Skin of body (tissue), 3 donors: ENCODE results near the gene OR2L3. TPM values are rescaled to one million over a fixed set of nuclear protein-coding genes. Genes with fewer than 3 reads are reported as not detected.
"Not testable (repeated sequence)": the region's sequence is repeated elsewhere in the genome, so short reads cannot be mapped to it uniquely, and the experiment has no call there.

ENCODE experiments used
- DNase-seq: peaks from one replicate; lab custom pipeline; 2025; lab: John Stamatoyannopoulos, UW
- small RNA-seq: library from RNA; depleted of rRNA; stranded (forward); fragments of <200 nt; gene quantifications from one replicate; pipeline ENCODE3, GENCODE V24; 2014; ENCODE audit warnings: low replicate concordance
- total RNA-seq: library from RNA; depleted of rRNA; stranded (reverse); fragments of >200 nt; gene quantifications from one replicate; pipeline ENCODE4 v1.2.3, GENCODE V29; 2014

Gene OR2L3
- total RNA-seq, result not detected

DNA sequence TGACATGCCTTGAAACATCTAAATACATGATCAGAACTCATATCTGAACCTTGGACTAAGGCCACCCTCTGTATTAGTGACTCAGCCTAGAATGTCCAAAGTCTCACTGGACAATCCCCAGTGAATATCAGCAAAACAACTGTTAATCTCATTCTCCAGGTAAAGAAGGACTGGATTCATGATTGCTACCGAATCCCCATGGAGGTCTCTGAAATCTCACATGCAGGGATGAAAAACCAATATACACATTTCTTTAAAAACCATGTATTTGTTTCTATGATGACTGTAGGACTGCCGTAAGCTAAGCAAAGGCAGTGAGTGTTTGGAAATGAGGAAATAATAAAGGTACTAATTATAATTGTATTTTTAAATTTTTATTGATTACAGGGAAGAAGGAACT lies at the start of gene OR2L3:
TSS of gene OR2L3 (plus strand) at position 301 of the 400 bp plus-strand sequence. CDS start 13,846 bp downstream, outside the sequence.
- DNase-seq, result no peak

- no peak for DNase-seq
Measured at GRCh38 chr1:247998811-247999210, 47.8 kb upstream of the OR2L3 start.

- DNase-seq, result no peak
Measured at GRCh38 chr1:248000169-248000568, 46.5 kb upstream of the OR2L3 start.

DNA sequence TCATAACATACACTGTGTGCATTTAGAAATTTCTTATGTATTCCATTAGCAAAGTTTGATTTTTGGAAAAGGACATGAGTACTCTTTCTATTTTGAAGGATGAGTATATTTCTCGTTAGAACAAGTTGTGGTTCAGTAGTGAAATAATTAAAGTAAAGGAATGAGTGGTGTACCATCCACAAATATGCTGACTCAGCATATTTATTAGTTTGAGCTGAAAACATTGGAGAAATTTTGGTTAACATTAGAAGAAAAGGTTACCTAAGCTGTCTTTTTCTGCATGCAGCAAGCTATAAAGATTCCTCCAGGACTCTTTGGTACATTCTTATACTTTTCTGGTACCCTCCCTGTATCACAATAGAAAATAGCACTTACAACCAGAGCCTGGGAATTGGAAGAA lies 38.9 kb upstream of the OR2L3 start:
- no peak for DNase-seq

GRCh38 chr1:248009681-248010080 lies 37.0 kb upstream of the OR2L3 start:
- no peak for DNase-seq

- DNase-seq, result no peak
Measured at GRCh38 chr1:248013229-248013710, 33.4 kb upstream of the OR2L3 start, which contains the start of gene OR2L5. Gene OR2L5, plus strand, starts transcription at chr1:248013660. Its CDS starts 8,288 bp downstream, at chr1:248021948.

GRCh38 chr1:248015803-248016202 lies 30.8 kb upstream of the OR2L3 start:
- DNase-seq, result no peak

GRCh38 chr1:248029770-248030169 lies 16.9 kb upstream of the OR2L3 start, which contains the start of gene OR2L2:
Gene OR2L2, plus strand, starts transcription at chr1:248030070. Its CDS starts 8,198 bp downstream, at chr1:248038268.
- DNase-seq, result no peak

DNA sequence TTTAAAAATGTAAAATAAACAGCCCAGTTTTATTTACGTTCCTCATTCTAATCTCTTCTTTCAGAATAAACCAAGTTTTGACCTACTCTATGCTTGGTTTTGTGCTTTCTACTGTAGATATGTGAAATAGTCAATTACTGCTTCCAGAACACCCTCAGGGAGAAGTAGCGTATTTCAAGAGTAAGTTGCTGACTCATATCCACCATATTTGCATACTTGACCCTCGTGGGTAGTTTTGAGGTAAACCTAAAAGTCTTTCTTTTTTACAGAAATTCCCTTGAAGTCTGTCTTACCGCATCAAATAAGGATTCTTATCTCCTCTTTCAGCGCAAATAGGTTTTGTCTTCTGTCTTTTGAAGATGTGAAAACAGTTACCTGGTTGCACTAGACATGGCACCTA lies 1.4 kb upstream of the OR2L3 start:
- DNase-seq, result no peak

DNA sequence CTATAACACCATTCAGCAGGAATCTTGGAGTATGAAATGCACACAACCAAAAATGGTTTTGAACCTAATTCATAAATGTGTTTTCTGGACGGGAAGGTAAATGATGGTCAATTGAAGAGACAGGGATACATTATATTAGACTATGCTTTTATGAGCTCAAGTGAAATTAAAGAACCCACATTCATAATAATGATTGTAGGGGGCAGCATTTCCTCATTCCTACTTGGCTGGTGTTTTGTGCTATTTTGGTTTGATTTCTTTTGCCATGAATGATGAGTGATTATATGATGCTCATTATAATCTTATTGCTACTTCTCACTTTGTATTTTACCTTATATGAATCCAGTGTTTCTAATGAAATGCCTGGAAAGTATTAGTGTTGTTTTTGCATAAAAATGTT lies 372 bp downstream of the OR2L3 start:
- no peak for DNase-seq

GRCh38 chr1:248054671-248055070 lies 8.0 kb downstream of the OR2L3 start:
- DNase-seq, result no peak

DNA sequence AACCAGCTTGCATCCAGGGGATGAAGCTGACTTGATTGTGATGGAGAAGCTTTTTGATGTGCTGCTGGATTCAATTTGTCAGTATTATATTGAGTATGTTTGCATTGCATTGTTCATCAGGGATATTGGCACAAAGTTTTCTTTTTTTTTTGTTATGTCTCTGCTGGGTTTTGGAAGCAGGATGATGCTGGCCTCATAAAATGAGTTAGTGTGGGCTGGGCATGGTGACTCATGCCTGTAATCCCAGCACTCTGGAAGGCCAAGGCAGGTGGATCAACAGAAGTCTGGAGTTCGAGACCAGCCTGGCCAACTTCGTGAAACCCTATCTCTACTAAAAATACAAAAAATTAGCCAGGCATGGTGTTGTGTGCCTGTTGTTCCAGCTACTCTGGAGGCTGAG lies 8.6 kb downstream of the OR2L3 start:
- no peak for DNase-seq

DNA sequence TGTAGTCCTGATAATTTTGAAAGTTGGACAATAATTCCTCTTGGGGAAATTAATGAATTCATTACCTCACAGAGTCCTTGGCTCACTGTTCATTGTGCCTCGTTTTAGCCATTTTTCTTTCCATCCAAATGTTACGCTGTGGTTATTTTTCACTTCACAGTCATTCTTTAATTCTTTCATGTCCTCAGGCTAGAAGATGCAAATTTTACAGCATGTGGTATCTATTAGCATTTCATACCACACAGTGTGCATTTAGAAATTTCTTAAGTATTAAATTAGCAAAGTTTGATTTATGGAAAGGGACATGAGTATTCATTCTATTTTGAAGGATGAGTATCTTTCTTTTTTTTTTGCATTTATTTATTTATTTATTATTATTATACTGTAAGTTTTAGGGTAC lies 18.4 kb downstream of the OR2L3 start:
- no peak for DNase-seq

DNA sequence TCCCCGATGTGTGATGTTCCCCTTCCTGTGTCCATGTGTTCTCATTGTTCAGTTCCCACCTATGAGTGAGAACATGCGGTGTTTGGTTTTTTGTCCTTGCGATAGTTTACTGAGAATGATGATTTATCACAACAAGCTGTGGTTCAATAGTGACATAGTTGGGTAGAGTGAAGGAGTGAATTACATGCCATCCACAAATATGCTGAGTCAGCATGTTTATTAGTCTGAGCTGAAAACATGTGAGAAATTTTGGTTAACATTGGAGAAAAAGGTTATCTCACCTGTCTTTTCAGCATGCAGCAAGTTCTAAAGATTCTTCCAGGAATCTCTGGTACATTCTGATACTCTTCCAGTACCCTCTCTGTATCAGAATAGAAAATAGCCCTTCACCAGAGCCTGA lies 19.0 kb downstream of the OR2L3 start:
- DNase-seq, result no peak

GRCh38 chr1:248083864-248084263 lies 37.2 kb downstream of the OR2L3 start:
- DNase-seq, result not testable (repeated sequence)

DNA sequence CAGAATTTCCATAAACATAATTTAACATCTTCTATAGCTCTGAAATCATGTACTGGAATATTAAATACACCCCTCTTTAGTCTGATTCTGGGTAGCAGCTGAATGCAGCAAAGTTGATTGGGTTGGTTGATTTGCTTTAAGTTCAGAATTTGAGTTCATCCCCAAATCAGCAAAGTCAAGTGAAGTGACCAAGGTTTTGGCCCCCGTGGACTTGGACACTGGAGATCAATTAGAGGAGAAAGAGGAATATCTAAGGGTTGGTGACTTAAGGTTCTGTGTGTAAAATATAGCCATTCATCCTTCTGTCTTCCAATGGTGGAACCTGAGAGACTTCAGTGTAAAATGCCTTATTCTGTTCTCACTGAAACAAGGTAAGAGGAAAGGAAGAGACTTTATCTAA lies 48.2 kb downstream of the OR2L3 start, which contains the start of gene OR2L13:
TSS of gene OR2L13 (plus strand) at position 301 of the 400 bp plus-strand sequence. CDS start 4,192 bp downstream, outside the sequence.
- DNase-seq, result no peak

- no peak for DNase-seq
Measured at GRCh38 chr1:248098529-248098928, 51.9 kb downstream of the OR2L3 start.

- DNase-seq, result no peak
Measured at GRCh38 chr1:248102847-248103246, 56.2 kb downstream of the OR2L3 start.

- DNase-seq, result no peak
Measured at GRCh38 chr1:248111157-248111556, 64.5 kb downstream of the OR2L3 start.

Small RNA genes within 50 kb of the gene (small RNA-seq; reads per million reads assigned to genes)
- not detected for gene RF00019

Other genes starting within 250 kb of the OR2L3 start
- gene OR14A16, start 222.7 kb upstream of the OR2L3 start, total RNA-seq, result not detected
- gene OR11L1, start 204.9 kb upstream of the OR2L3 start, total RNA-seq, result not detected
- 7.7 TPM for gene TRIM58, start 189.6 kb upstream of the OR2L3 start, total RNA-seq
- gene OR2W3, start 151.2 kb upstream of the OR2L3 start, total RNA-seq, result 1.8 TPM
- gene OR2T8, start 126.6 kb upstream of the OR2L3 start, total RNA-seq, result not detected
- not detected for gene OR2AJ1, start 121.9 kb upstream of the OR2L3 start, total RNA-seq
- gene OR2L8, start 98.0 kb upstream of the OR2L3 start, total RNA-seq, result not detected
- not detected for gene OR2AK2, start 81.6 kb upstream of the OR2L3 start, total RNA-seq
- gene OR2L5, start 33.2 kb upstream of the OR2L3 start, total RNA-seq, result not detected
- not detected for gene OR2L2, start 16.8 kb upstream of the OR2L3 start, total RNA-seq
- gene OR2L13, start 48.3 kb downstream of the OR2L3 start, total RNA-seq, result not detected
- gene OR2M5, start 98.3 kb downstream of the OR2L3 start, total RNA-seq, result not detected
- not detected for gene OR2M2, start 128.0 kb downstream of the OR2L3 start, total RNA-seq
- gene OR2M3, start 150.4 kb downstream of the OR2L3 start, total RNA-seq, result not detected
- gene OR2M4, start 184.6 kb downstream of the OR2L3 start, total RNA-seq, result not detected
- gene OR2T33, start 231.1 kb downstream of the OR2L3 start, total RNA-seq, result not detected